Sigmoid colon (tissue), 4 donors: ENCODE results near the gene NKX1-1.

ENCODE experiments used
- POLR2AphosphoS5 ChIP-seq, 4 donors: sonication (generic); formaldehyde crosslinking; IDR thresholded peaks; one replicate each; pipeline ENCODE4 v1.6.1; 2017; ENCODE audit warnings: antibody characterized with exemption in 4 of 4
- TF ChIP-seq, protein P1 (sequence below), 4 experiments: fragments of 450-650 bp in 3 of 4; fragments of 200-600 bp in 1 of 4; IDR thresholded peaks; one replicate each; pipeline ENCODE4 v1.5.1; 2016 to 2019; ENCODE audit warnings: antibody characterized with exemption in 4 of 4, mild to moderate bottlenecking in 3 of 4, moderate library complexity in 2 of 4

- TF ChIP-seq, protein P1, sequence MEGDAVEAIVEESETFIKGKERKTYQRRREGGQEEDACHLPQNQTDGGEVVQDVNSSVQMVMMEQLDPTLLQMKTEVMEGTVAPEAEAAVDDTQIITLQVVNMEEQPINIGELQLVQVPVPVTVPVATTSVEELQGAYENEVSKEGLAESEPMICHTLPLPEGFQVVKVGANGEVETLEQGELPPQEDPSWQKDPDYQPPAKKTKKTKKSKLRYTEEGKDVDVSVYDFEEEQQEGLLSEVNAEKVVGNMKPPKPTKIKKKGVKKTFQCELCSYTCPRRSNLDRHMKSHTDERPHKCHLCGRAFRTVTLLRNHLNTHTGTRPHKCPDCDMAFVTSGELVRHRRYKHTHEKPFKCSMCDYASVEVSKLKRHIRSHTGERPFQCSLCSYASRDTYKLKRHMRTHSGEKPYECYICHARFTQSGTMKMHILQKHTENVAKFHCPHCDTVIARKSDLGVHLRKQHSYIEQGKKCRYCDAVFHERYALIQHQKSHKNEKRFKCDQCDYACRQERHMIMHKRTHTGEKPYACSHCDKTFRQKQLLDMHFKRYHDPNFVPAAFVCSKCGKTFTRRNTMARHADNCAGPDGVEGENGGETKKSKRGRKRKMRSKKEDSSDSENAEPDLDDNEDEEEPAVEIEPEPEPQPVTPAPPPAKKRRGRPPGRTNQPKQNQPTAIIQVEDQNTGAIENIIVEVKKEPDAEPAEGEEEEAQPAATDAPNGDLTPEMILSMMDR (IDR thresholded peaks at IDR 0.05) = no peak
- no peak for TF ChIP-seq POLR2AphosphoS5 (IDR thresholded peaks at IDR 0.05)
Measured at GRCh38 chr4:1404573-1405253, 1.5 kb downstream of the NKX1-1 start.
